ENCODE data around the gene ATP13A3. TPM values are rescaled to one million over a fixed set of nuclear protein-coding genes. Genes with fewer than 3 reads are reported as not detected.

The ATP13A3 gene
- total and polyA plus RNA-seq, 2 donors (not counting 1 experiment from before 2014, with no cell fraction given), result 6.1 to 61.1 TPM

- WGBS (ENCODE audit: insufficient coverage), result 90% methylated on average over 8 of the region's 8 CpGs
- intact Hi-C loops (cut with micrococcal nuclease), result loop anchor here (10.0 kb wide), 2 partner anchors 1587 to 1837 kb away; no protein-coding TSS in a partner anchor
- H3K27ac ChIP-seq (ENCODE audit: low read length in 2 of 2), result no peak overlapping the region
- no peak overlapping the region for H3K27ac Mint-ChIP-seq
- no peak overlapping the region for H3K4me3 ChIP-seq (ENCODE audit: control extremely low read depth in 1 of 5, extremely low read depth in 1 of 5, insufficient read depth in 1 of 5, low read depth in 2 of 5, low read length in 4 of 5)
- H3K27me3 ChIP-seq (replicated peaks in 1 of 4; ENCODE audit: control extremely low read depth in 1 of 4, control insufficient read depth in 3 of 4, insufficient read depth in 4 of 4, low read length in 3 of 4), result peaks cover 0 to 30% (median 10%) of the 10 kb centered on the region in 4 experiments
- H3K79me2 ChIP-seq (ENCODE audit: control insufficient read depth, insufficient read depth, low read length), result no peaks in the 10 kb centered on the region
- ChIA-PET CTCF (interaction anchor here (1.4 kb wide), 1 partner anchor 67 kb away, joined by 3 read pairs; no protein-coding TSS in a partner anchor), POLR2A (no interaction called here)
- H3K9me3 ChIP-seq (ENCODE audit: control extremely low read depth in 1 of 3, control insufficient read depth in 2 of 3, insufficient read depth in 1 of 3, low read length in 2 of 3), result no peaks in the 10 kb centered on the region
- TF ChIP-seq EZH2 (IDR thresholded peaks at IDR 0.05; ENCODE audit: borderline replicate concordance, insufficient read depth, low read depth, low read length, poor library complexity, severe bottlenecking) (no peak), CTCF (IDR thresholded peaks at IDR 0.05) (no peak)
- peaks cover 20 to 25% of the 10 kb centered on the region in 2 donors for H3K4me1 ChIP-seq (ENCODE audit: control insufficient read depth in 2 of 2, insufficient read depth in 2 of 2, low read length in 2 of 2)
- H3K27me3 Mint-ChIP-seq, result peaks cover 20% of the 10 kb centered on the region
- no peak for ATAC-seq (ENCODE audit: low read depth)
- no peak overlapping the region for H2AFZ ChIP-seq (ENCODE audit: insufficient read depth, low read depth, low read length, poor library complexity, severe bottlenecking)
- peaks cover 0 to 1% of the 10 kb centered on the region in 2 experiments for H3K36me3 ChIP-seq (replicated peaks in 1 of 2; ENCODE audit: control extremely low read depth in 1 of 2, control insufficient read depth in 1 of 2, extremely low read depth in 1 of 2, insufficient read depth in 2 of 2, low read length in 1 of 2)
- H3K4me3 Mint-ChIP-seq, result no peak overlapping the region
- no peaks in the 10 kb centered on the region for H3K9me3 Mint-ChIP-seq (ENCODE audit: insufficient read depth)
- H4K20me1 ChIP-seq (ENCODE audit: control insufficient read depth, insufficient read depth, low read length, poor library complexity, severe bottlenecking), result no peaks in the 10 kb centered on the region
- DNase-seq, result no peak
- peaks cover 25% of the 10 kb centered on the region for H3K4me1 Mint-ChIP-seq
- H3K9ac ChIP-seq (ENCODE audit: low read length), result no peak overlapping the region
- H3K4me2 ChIP-seq (replicated peaks; ENCODE audit: low read depth, low read length, poor library complexity, severe bottlenecking), result no peak overlapping the region
Observed at GRCh38 chr3:194401868-194402329, 84.9 kb downstream of the ATP13A3 start.

GRCh38 chr3:194401346-194401745, 85.5 kb downstream of the ATP13A3 start:
- H3K4me2 ChIP-seq (replicated peaks; ENCODE audit: low read depth, low read length, poor library complexity, severe bottlenecking), result no peak overlapping the region
- H4K20me1 ChIP-seq (ENCODE audit: control insufficient read depth, insufficient read depth, low read length, poor library complexity, severe bottlenecking), result no peaks in the 10 kb centered on the region
- peaks cover 26 to 29% of the 10 kb centered on the region in 2 donors for H3K4me1 ChIP-seq (ENCODE audit: control insufficient read depth in 2 of 2, insufficient read depth in 2 of 2, low read length in 2 of 2)
- Mint-ChIP-seq H3K4me1 (peaks cover 29% of the 10 kb centered on the region), H3K27ac (no peak overlapping the region), H3K4me3 (no peak overlapping the region), H3K9me3 (ENCODE audit: insufficient read depth) (no peaks in the 10 kb centered on the region), H3K27me3 (peaks cover 20% of the 10 kb centered on the region)
- no peak overlapping the region for H3K27ac ChIP-seq (ENCODE audit: low read length in 2 of 2)
- no peak overlapping the region for H2AFZ ChIP-seq (ENCODE audit: insufficient read depth, low read depth, low read length, poor library complexity, severe bottlenecking)
- peaks cover 0 to 30% (median 10%) of the 10 kb centered on the region in 4 experiments for H3K27me3 ChIP-seq (replicated peaks in 1 of 4; ENCODE audit: control extremely low read depth in 1 of 4, control insufficient read depth in 3 of 4, insufficient read depth in 4 of 4, low read length in 3 of 4)
- no peaks in the 10 kb centered on the region for H3K79me2 ChIP-seq (ENCODE audit: control insufficient read depth, insufficient read depth, low read length)
- CTCF ChIA-PET, result no interaction called here
- H3K4me3 ChIP-seq (ENCODE audit: control extremely low read depth in 1 of 5, extremely low read depth in 1 of 5, insufficient read depth in 1 of 5, low read depth in 2 of 5, low read length in 4 of 5), result no peak overlapping the region
- peaks cover 0 to 1% of the 10 kb centered on the region in 2 experiments for H3K36me3 ChIP-seq (replicated peaks in 1 of 2; ENCODE audit: control extremely low read depth in 1 of 2, control insufficient read depth in 1 of 2, extremely low read depth in 1 of 2, insufficient read depth in 2 of 2, low read length in 1 of 2)
- no peaks in the 10 kb centered on the region for H3K9me3 ChIP-seq (ENCODE audit: control extremely low read depth in 1 of 3, control insufficient read depth in 2 of 3, insufficient read depth in 1 of 3, low read length in 2 of 3)
- POLR2A ChIA-PET, result no interaction called here
- 94% methylated on average over 9 of the region's 9 CpGs for WGBS (ENCODE audit: insufficient coverage)
- no peak for TF ChIP-seq EZH2 (IDR thresholded peaks at IDR 0.05; ENCODE audit: borderline replicate concordance, insufficient read depth, low read depth, low read length, poor library complexity, severe bottlenecking)
- no peak for TF ChIP-seq CTCF (IDR thresholded peaks at IDR 0.05)
- H3K9ac ChIP-seq (ENCODE audit: low read length), result no peak overlapping the region
- DNase-seq (no peak), ATAC-seq (ENCODE audit: low read depth) (no peak)
- intact Hi-C loops (cut with micrococcal nuclease), result loop anchor here (10.0 kb wide), 2 partner anchors 1587 to 1837 kb away; no protein-coding TSS in a partner anchor

All from B cell (primary cell).